Germinal center (tissue), 1 donor: Measurements from ENCODE around the gene ARFIP1.
"Not testable (repeated sequence)": the region's sequence is repeated elsewhere in the genome, so short reads cannot be mapped to it uniquely, and the experiment has no call there.

Experiments used
- DNase-seq: peaks from one replicate; pipeline ENCODE4 v3.0.0; 2012; ENCODE audit warnings: mixed read lengths, low spot score

The ARFIP1 gene

DNA sequence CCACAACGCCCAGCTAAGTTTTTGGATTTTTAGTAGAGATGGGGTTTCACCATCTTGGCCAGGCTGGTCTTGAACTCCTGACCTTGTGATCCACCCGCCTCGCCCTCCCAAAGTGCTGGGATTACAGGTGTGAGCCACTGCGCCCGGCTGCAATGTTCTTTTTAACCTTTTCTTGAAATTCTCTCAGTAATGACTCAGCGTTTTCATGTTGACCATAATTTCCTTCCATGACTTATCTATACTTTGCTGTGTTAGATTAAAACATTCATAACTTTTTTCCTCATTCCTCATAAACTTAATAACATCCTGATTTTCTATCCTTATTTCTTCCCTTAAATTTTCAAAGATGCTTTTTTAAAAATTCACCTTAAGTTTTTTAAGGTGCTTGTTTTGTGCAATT lies 118.4 kb downstream of the ARFIP1 start:
- not testable (repeated sequence) for DNase-seq

DNA sequence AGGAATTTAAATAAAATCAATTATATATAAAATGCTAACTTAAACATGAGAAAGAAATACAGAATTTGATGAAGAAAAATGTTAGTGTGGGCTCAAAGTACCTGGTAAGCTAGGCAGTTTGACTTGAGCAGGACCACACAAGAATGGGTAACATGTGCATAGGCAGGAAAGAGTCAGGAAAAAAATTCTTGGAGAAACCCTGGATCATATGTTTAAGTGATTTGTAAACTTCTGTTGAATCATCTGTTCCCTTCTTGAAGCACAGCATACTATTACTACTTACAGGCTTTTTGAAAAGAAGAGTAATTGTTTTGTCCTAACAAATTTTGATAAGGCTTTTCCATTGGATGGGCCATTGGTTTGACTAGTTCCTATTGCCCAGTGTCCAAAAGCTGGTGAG lies 118.9 kb downstream of the ARFIP1 start:
- DNase-seq, result no peak

DNA sequence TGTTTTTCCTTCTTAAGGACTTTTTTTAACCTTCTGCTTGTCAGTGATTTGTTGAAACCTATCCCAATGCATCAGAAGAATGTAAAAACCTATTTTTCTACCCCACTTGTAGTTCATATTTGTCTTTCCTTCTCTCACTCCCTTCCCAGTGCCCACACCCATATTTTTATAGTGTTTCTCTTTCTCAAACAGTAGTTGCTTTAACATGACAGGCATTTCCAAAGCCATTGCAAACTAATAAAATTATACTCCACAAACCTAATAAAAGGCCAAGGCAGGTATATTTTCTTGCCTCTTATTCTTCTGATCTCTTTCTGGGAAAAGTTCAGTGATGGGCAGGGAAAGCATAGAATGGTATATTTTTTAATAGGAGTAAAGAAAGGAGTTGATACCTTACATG lies 120.6 kb downstream of the ARFIP1 start:
- DNase-seq, result no peak

DNA sequence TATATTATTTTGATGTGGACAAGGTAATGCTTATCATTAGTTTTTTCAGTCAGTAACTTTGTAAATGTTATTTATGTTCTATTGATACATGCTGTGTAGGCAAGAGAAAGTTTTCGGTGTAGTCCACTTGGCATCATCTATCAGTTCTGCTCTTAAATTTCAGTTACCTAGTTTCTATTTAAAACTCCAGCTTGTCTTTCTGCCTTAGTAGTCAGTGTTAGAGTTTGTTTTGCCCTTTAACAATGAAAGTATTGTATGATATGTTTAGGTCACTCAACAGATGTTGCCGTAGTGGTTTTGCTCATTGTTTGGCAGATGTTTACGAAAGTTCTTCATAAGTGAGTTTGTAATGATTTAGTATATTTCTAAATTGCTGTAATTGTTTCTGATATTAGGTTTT lies 121.5 kb downstream of the ARFIP1 start:
- DNase-seq, result no peak

DNA sequence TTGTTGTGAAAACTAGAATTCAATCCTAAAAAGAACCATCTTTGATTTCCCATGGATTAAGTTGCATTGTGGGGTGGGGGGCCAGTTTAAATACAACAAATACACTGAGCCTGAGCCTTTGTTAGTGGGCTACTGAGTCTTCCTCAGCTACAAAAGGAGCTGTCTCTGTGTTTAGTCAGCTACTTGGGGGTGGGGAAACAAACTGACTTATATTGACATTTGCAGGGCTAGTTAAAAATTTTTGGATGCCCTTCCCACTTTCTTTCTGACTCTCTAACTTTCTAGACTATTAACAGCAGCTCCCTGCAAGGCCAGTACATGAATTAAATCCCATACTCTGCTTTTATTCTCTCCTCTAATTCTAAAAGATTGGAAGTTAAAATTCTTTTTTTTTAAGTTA lies 123.9 kb downstream of the ARFIP1 start:
- DNase-seq, result no peak

- DNase-seq, result no peak
Measured at GRCh38 chr4:152909901-152910300, 130.1 kb downstream of the ARFIP1 start.

DNA sequence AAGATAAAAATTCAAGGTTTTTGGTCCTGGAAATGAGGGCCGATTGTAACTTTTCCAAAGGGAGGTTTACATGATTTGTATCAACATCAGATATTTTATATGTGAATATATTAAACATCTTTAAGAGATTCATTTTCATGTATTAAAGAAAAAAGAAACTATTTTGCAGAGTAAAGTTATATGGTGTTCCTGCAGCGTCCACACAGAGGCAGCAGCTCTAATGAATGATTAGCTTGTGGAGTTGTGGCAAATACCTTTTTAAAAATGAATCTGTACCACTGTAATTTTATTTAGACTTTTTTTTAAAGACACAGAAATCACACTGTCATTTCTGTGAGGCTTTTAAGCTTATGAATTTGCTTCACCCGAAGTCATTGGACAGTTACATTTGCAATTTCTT lies 130.8 kb downstream of the ARFIP1 start:
- DNase-seq, result no peak

DNA sequence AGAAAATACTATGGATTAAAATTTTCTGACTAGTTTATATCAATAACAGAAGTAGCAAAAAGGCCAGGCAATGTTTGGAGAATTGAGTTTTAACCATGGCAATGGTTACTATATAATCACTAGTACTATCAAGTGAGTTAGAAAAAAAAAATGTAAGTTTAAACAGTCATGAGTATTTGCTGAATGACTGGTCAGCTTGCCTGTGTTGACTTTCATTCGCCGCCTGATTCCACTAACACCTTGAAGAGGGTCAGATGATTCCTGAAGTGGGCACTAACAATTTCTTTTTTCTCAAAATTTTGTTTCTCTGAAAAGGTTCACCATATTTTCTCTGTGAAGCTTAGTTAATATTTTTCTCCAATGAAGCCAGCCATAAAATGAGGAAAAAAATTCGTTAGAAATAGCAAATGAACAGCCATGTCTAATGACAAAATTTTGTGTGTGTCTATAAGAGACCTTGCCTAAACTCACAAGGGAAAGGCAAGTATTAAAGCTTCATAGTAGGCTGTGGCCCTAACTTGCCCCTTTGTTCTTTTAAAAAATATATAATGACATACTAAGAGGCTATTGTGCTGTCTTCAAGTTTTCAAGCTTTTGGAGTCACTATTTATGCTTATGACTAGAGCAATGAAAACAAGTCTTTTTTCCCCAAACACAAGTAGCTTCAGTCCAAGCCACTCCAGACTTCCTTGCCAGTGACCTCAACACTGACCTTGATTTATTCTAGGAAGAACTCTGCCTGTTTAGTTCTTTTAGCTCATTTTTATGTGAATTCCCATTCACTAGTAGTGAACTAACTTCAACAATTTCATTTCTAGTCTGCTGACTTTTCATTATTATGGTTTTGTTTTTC lies 138.0 kb downstream of the ARFIP1 start:
- no peak for DNase-seq

DNA sequence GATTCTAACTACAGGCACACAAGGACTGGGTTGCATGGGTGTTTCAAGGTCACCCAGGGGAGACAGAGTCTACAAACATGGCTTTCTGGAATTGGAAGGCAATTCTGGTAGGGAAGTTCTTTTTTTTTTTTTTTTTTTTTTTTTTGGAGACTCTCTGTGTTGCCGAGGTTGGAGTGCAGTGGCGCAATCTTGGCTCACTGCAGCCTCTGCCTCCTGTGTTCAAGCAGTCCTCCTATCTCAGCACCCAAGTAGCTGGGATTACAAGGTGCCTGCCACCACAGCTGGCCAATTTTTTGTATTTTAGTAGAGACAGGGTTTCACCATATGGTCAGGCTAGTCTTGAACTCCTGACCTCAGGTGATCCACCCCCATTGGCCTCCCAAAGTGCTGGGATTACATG lies 140.1 kb downstream of the ARFIP1 start:
- no peak for DNase-seq

DNA sequence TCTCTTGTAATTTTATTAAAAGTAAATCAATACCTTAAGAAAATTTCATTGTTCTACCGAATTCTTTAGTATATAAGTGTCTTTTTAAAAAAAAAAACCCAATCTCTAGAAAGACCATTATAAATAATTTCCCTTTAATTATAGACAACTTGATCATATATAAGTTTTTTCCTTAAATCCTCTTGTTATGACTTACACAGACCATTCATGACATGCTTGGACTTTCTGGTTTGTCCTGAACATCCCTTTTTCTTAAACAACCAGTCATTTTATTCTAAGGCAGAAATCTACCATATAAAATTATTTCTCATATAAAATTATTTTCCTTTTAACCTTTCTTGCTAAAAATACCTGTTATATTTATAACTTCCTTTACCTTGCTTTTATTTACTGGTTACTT lies 141.0 kb downstream of the ARFIP1 start:
- DNase-seq, result no peak

GRCh38 chr4:152921284-152921683 lies 141.5 kb downstream of the ARFIP1 start:
- DNase-seq, result no peak

DNA sequence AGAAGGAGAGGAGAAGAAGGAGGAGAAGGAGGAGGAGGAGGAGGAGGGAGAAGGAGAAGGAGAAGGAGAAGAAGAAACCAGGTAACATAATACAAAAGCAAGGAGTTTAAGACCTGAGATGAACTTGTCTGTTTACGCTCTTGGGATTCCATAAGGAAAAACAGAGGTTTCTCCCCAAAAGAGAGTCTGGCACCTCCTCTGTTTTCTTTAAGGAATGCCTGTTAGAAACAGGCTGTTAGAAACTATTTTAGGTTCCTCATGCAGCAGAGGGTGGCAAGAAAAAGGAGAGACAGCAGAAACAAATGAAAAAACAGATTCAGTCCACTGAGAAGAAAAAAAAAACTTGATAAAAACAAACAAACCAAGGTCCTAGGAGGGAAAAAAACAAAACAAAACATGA lies 146.1 kb downstream of the ARFIP1 start:
- no peak for DNase-seq

DNA sequence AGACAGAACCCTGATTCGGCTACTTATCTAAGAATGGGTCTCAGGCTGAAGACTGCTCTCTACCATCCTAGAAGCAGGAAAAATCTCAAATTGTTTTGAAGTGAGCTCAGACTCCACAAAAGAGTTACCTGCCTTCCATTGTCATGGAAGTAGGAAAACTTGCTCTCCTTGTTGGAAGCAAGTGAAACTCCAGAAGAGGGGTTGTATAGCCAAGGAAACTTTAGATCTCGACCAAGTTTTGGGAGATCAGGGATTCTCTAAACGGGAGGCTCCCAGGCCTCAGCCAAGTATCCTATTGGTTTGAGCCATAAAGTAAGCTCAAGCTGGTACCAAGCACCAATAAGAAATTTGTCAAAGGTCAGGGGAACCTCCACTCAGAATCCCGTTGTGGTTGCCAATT lies 147.2 kb downstream of the ARFIP1 start:
- no peak for DNase-seq

DNA sequence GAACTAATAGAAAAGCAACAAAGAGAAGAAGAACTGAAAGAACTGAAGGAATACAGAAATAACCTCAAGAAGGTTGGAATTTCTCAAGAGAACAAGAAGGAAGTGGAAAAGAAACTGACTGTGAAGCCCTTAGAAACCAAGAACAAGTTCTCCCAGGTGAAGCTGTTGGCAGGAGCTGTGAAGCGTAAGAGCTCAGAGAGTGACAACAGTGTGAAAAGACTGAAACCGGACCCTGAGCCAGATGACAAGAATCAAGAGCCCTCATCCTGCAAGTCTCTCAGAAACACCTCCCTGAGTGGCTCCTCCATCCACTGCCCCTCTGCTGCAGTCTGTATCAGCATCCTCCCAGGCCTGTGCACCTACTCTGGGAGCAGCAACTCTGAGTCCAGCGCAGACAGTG lies 148.0 kb downstream of the ARFIP1 start:
- no peak for DNase-seq

DNA sequence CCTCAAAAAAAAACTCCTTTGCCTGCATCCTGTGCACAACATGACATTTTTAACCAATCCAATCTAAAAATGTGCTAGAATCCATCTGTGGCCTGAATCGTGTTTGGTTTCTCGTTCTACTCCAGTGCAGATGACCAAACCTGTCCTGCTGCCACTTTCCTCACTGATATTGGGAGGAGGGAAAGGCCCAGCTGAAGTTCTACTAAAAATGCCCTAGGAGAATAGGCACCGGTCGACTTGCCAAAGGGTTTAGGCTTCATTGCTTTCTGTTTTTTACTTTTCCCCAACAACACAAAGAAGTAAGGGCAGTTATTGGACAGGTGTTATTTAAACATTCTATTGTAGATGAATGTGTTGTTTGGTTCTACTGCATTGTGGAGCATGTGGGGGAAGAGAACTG lies 148.5 kb downstream of the ARFIP1 start:
- DNase-seq, result no peak

GRCh38 chr4:152929888-152930287 lies 150.1 kb downstream of the ARFIP1 start:
- DNase-seq, result no peak

- DNase-seq, result peak; percentile 36
Measured at GRCh38 chr4:152935143-152935542, 155.4 kb downstream of the ARFIP1 start.

- DNase-seq, result peak; percentile 29
Measured at GRCh38 chr4:152935631-152936445, 156.1 kb downstream of the ARFIP1 start, which contains the start of gene FHDC1. FHDC1 (plus strand) TSS chr4:152936323; CDS start chr4:152943058, 6,735 bp downstream.

GRCh38 chr4:152936446-152937335 lies 156.9 kb downstream of the ARFIP1 start:
- peak; percentile 32 for DNase-seq

GRCh38 chr4:152937336-152938236 lies 157.8 kb downstream of the ARFIP1 start:
- DNase-seq, result peak; percentile 25
